Right lobe of liver (tissue), 6 donors: ENCODE measurements around the gene CERS6. TPM values are rescaled to one million over a fixed set of nuclear protein-coding genes. Genes with fewer than 3 reads are reported as not detected.
A peak's percentile ranks its signal among the peaks of the same experiment; 100 is the strongest.

Experiments used
- ATAC-seq, 4 donors: fragments of 200-7000 bp; cut with Tn5 transposase; one replicate each; pipeline ENCODE4 v1.9.1; 2020; ENCODE audit warnings: mild to moderate bottlenecking in 4 of 4, moderate library complexity in 4 of 4
- DNase-seq, 3 donors: peaks; one replicate each; pipeline ENCODE4 v3.0.0-alpha.2; 2020
- H3K27ac ChIP-seq, 3 donors: fragments of 200-600 bp; one replicate each; pipeline ENCODE4 v1.8.0; 2022
- H3K27me3 ChIP-seq, 2 donors: fragments of 200-600 bp; one replicate each; pipeline ENCODE4 v1.8.0; 2022
- H3K36me3 ChIP-seq, 4 donors: fragments of 200-600 bp; sonication (generic) in 1 of 4; one replicate each; pipeline versions ENCODE4 v1.5.1 to v1.8.0; 2017 to 2022; ENCODE audit warnings: control low read depth in 1 of 4
- H3K4me1 ChIP-seq, 4 donors: fragments of 200-600 bp; sonication (generic) in 1 of 4; one replicate each; pipeline versions ENCODE4 v1.5.1 to v1.8.0; 2017 to 2022; ENCODE audit warnings: control low read depth in 1 of 4
- H3K4me3 ChIP-seq, 3 donors: fragments of 200-600 bp; one replicate each; pipeline ENCODE4 v1.8.0; 2022
- H3K9me3 ChIP-seq, 4 donors: fragments of 200-600 bp; sonication (generic) in 1 of 4; one replicate each; pipeline versions ENCODE4 v1.5.1 to v1.8.0; 2017 to 2022; ENCODE audit warnings: control low read depth in 1 of 4
- CTCF ChIP-seq, 4 donors: fragments of 200-600 bp in 3 of 4; fragments of 450-650 bp in 1 of 4; IDR thresholded peaks; one replicate each; pipeline versions ENCODE4 v1.5.1 to v1.8.0; 2016 to 2022; ENCODE audit warnings: antibody characterized with exemption in 4 of 4, mild to moderate bottlenecking in 2 of 4
- POLR2A ChIP-seq: fragments of 450-650 bp; IDR thresholded peaks from one replicate; pipeline ENCODE4 v1.6.1; 2017; ENCODE audit warnings: antibody characterized with exemption, mild to moderate bottlenecking
- WGBS: methylation state at CpG from one replicate; pipeline ENCODE4 v1.1.6; 2018; ENCODE audit warnings: low coverage, low lambda C conversion rate; ENCODE audit not compliant: insufficient coverage; ENCODE audit errors: missing lambda C conversion rate; 5-methylcytosine and 5-hydroxymethylcytosine counted together
- intact Hi-C, 2 donors: fragments of 100-400 bp; cut with DNase I; formaldehyde crosslinking; loops; one replicate each; pipeline versions ENCODE4 v1.11.2 to v1.14.1; 2022
- total RNA-seq, 6 experiments: library from RNA; depleted of rRNA in 2 of 6; stranded (reverse); fragments of >200 nt in 2 of 6; fragmentation: NEBNext Ultra II Directional in 3 of 6; extraction: Animal tissue kit (Norgen Biotek cat#: 25700) in 3 of 6; gene quantifications; one replicate each; pipeline versions ENCODE4 v1.1.0 to v1.2.4, GENCODE V29; 2016 to 2023
- donor health status: DM: no; HTN: yes; CAD: no.
- donor health status: DM: no; HTN: no; CAD: no.
- donor health status: DM: no; HTN: no; CAD: no.
- donor health status: DM: no; HTN: yes; CAD: no.
- donor health status: DM: no; HTN: yes; CAD: no.

Gene CERS6
- total RNA-seq, 6 experiments from 2014 or later, result 10.4 to 30.1 (median 15.6) TPM

DNA sequence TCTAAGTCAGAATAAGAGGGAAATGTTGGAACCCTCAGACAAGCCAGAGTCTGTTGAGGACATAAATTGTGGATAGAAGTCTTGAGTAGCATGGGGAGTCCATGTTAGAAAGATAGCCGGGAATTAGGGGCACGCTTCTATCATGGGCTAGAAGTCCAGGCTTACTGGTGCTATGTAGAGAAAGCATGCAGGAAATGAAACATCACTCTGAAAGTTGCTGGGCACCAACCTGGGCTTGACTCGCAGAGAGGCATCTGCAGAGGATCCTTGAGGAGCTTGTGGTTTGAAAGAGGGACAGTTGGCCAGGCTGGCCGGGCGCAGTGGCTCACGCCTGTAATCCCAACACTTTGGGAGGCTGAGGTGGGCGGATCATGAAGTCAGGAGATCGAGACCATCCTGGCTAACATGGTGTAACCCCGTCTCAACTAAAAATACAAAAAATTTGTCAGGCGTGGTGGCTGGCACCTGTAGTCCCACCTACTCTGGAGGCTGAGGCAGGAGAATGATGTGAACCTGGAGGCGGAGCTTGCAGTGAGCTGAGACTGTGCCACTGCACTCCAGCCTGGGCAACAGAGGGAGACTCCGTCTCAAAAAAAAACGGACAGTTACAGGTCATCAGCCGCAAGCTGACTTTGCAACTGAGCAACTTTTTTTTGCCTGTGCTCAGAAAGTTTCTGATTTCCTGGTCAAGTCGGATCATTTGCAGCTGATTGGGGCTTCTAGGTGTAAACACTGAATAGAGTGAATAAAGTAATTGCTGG, 24.9 kb downstream of the CERS6 start:
- DNase-seq, result no peak
- no peaks in the 10 kb centered on the region for H3K27me3 ChIP-seq
- WGBS, result 66% methylated on average over 7 of the region's 15 CpGs
- H3K4me3 ChIP-seq, result no peak overlapping the region
- TF ChIP-seq POLR2A (no peak), CTCF (IDR thresholded peaks at IDR 0.05) (peak in 2 of 4 donors; percentile 8 to 27)
- no peaks in the 10 kb centered on the region for H3K9me3 ChIP-seq
- intact Hi-C loops, result no loop called here
- H3K36me3 ChIP-seq, result no peaks in the 10 kb centered on the region
- H3K27ac ChIP-seq, result peak overlapping the region in 1 of 3 donors; percentile 56
- H3K4me1 ChIP-seq, result peaks cover 0 to 16% (median 5%) of the 10 kb centered on the region in 4 donors
- peak; percentile 52 to 62 (median 59) for ATAC-seq

GRCh38 chr2:168482269-168482668, 26.2 kb downstream of the CERS6 start:
- intact Hi-C loops, result no loop called here
- 45% methylated on average over 2 of the region's 2 CpGs for WGBS
- H3K9me3 ChIP-seq, result no peaks in the 10 kb centered on the region
- H3K27ac ChIP-seq, result no peak overlapping the region
- no peaks in the 10 kb centered on the region for H3K27me3 ChIP-seq
- H3K4me3 ChIP-seq, result no peak overlapping the region
- ATAC-seq (no peak), DNase-seq (no peak)
- H3K4me1 ChIP-seq, result peaks cover 0 to 13% (median 5%) of the 10 kb centered on the region in 4 donors
- no peaks in the 10 kb centered on the region for H3K36me3 ChIP-seq
- TF ChIP-seq CTCF (IDR thresholded peaks at IDR 0.05), result no peak
- no peak for TF ChIP-seq POLR2A

DNA sequence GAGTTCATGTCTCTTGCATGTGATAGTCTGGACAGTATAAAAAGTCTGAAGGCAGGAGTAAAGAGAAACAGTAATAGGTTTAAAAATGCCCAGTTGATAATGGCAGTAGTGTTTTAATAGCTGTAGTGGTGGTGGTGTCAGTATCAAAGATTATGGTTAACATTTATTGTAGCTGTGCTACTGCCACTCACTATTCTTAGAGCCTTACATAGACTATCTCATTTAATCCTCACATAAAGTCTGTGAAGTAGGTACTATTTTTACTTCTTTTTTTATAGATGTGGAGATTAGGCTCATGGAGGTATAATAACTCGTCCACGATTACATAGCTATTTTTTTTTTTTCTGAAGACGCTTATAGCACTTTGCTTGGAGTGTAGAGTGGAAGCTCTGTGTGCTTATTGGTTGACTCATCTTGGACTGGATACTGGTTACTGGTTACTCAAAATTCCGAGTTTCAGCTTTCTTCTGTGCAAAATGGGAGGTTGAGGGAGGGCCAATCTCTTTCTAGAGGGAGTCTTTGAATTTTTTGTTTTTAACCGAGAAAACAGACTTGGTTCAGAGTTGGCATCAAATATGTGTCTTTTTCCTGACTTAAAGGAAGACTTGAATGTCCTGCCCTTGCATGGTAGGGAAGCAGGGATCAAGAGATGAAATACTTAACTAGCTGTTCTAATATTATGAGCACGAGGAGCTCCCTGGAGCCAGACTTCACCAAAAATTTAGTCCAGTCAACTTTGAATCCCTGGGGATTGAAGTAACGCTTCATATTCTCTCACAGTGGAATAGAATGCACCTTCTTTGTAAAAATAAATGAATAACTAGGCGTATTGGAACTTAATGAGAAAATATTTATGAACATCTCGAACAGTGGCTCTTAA, 27.1 kb downstream of the CERS6 start:
- 96% methylated on average over 9 of the region's 9 CpGs for WGBS
- intact Hi-C loops, result no loop called here

DNA sequence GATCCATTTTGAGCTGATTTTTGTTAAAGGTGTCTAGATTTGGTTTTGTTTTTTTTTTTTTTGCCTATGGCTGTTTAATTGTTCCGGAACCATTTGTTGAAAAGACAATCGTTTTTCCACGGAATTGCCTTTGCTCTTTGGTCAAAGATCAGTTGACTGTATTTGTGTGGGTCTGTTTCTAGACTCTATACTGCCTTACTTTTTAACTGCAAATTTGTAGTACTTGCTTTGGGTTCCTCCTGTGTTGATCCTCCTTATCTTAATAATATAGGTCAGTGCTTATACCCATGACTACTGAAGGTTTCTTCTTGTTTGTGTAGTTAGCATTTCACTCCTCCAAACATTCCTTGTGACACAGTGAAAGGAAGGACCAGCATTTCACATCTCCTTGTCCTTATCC, 30.4 kb downstream of the CERS6 start:
- no peaks in the 10 kb centered on the region for H3K27me3 ChIP-seq
- H3K36me3 ChIP-seq, result no peaks in the 10 kb centered on the region
- 54% methylated on average over 3 of the region's 3 CpGs for WGBS
- no peak overlapping the region for H3K4me3 ChIP-seq
- no peak for DNase-seq
- no peak for TF ChIP-seq POLR2A
- no peak for TF ChIP-seq CTCF (IDR thresholded peaks at IDR 0.05)
- H3K4me1 ChIP-seq, result peaks cover 0 to 17% (median 0%) of the 10 kb centered on the region in 4 donors
- no peaks in the 10 kb centered on the region for H3K9me3 ChIP-seq
- ATAC-seq, result no peak
- no peak overlapping the region for H3K27ac ChIP-seq
- intact Hi-C loops, result no loop called here

More for the DNA sequence above, 27.1 kb downstream of the CERS6 start:
- DNase-seq, result no peak
- no peak for ATAC-seq
- Histone ChIP-seq H3K4me3 (no peak overlapping the region), H3K4me1 (peaks cover 0 to 4% (median 2%) of the 10 kb centered on the region in 4 donors), H3K36me3 (no peaks in the 10 kb centered on the region), H3K27me3 (no peaks in the 10 kb centered on the region), H3K9me3 (no peaks in the 10 kb centered on the region), H3K27ac (no peak overlapping the region)
- TF ChIP-seq POLR2A, result no peak
- no peak for TF ChIP-seq CTCF (IDR thresholded peaks at IDR 0.05)
